ENCODE results near the gene USH2A.

DNA sequence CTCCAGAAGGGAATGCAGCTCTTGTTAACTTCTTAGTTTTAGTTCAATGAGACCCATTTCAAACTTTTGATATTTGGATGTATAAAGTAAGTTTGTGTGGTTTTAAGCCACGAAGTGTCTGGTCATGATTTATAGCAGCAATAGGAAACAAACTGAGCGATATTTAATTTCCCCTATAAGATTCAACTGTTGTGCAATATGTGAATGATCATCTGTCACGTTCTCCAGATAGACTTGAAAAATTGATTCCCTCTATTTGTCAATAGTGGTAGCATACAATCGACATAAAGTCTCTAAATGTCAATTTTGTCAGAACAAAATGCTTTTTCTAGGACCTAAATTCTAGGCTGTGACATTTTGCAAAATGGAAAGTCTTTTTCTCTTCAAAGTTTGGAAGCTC, 616.0 kb downstream of the USH2A start:
- TF ChIP-seq CTCF (IDR thresholded peaks at IDR 0.05) (no peak), POLR2A (IDR thresholded peaks at IDR 0.05) (no peak)

All from lower leg skin (tissue), 3 donors.